Measurements from ENCODE around the gene FLACC1.

DNA sequence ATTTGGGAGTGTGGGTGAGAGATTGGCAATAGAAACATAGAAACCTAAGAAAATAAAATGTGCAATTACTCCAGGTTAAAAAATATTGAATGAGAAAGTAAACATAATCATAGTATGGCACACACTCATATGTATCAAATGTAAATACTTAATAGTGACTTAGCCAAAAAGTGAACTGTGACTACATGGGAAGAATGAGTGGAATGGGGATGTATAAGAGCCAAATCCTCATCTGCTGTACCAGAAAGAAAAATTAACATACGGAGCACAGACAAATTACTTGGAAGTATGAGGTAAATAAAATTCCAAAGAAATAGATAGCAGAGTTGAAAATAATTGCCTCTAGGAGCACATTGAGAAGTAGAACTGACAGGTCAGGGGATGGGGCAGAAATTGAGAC is 4.0 kb downstream of the FLACC1 start:
- TF ChIP-seq, protein P1, sequence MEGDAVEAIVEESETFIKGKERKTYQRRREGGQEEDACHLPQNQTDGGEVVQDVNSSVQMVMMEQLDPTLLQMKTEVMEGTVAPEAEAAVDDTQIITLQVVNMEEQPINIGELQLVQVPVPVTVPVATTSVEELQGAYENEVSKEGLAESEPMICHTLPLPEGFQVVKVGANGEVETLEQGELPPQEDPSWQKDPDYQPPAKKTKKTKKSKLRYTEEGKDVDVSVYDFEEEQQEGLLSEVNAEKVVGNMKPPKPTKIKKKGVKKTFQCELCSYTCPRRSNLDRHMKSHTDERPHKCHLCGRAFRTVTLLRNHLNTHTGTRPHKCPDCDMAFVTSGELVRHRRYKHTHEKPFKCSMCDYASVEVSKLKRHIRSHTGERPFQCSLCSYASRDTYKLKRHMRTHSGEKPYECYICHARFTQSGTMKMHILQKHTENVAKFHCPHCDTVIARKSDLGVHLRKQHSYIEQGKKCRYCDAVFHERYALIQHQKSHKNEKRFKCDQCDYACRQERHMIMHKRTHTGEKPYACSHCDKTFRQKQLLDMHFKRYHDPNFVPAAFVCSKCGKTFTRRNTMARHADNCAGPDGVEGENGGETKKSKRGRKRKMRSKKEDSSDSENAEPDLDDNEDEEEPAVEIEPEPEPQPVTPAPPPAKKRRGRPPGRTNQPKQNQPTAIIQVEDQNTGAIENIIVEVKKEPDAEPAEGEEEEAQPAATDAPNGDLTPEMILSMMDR (IDR thresholded peaks at IDR 0.05), result no peak
- no peak for TF ChIP-seq POLR2A (IDR thresholded peaks at IDR 0.05)

All from lower leg skin (tissue), 3 donors.